Fibroblast of mammary gland (primary cell): ENCODE data around the gene NXPH3.

ENCODE experiments used
- DNase-seq: peaks from one replicate; pipeline ENCODE4 v3.0.0-alpha.2; 2010; ENCODE audit warnings: low read depth
- H3K4me3 ChIP-seq: 2 replicates; pipeline ENCODE4 v1.5.1; 2011; ENCODE audit warnings: low read depth, mild to moderate bottlenecking, low read length, moderate library complexity; ENCODE audit not compliant: control insufficient read depth
- CTCF ChIP-seq: conservative IDR thresholded peaks from 2 replicates; pipeline ENCODE4 v1.5.1; 2011; ENCODE audit warnings: low read depth, low read length, inconsistent platforms; ENCODE audit not compliant: control insufficient read depth, insufficient read depth

NXPH3 gene

DNA sequence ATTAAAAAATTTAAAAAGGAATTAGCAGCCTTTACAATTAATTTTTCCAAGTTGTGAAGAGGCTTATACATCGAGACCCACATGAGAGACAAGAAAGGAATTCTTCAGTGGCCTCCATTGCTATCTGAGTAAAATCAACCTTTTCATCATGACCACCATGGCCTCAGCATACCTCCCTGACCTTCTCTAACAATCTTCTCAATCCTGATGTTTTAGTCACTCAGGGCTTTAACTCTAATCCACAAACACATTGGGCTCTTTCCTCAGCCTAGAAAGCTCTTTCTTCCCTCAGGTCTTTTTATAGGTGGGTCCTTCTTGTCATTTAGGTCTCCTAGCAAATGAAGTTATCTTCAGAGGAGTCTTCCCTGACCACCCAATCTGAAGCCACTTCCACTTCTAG lies 55.8 kb downstream of the NXPH3 start:
- TF ChIP-seq CTCF = no peak
- DNase-seq = no peak
- no peak overlapping the region for H3K4me3 ChIP-seq
